Measurements from ENCODE around the gene HGD. TPM values are rescaled to one million over a fixed set of nuclear protein-coding genes. Genes with fewer than 3 reads are reported as not detected.
"Not testable (repeated sequence)": the region's sequence is repeated elsewhere in the genome, so short reads cannot be mapped to it uniquely, and the experiment has no call there.

The HGD gene
- total RNA-seq, 1 experiment from 2014 or later: 0.18 TPM

DNA sequence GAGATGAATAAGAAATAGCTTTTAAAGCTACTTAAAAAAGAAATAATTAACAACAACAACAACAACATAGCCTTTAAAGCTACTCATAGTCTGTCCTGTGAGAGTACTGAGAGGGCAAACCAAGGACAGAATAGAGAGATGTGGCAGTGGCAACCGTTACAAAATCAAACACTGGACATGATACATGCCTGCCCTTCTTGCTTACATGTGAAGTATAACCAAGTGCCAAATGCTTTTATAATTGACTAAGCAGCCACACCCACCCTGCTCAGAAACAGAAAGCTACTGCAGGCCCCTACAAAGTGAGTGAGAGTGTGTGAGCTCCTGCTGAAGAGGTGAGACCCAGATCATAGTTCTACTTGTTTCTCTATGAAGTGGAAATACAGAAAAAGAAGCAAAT, 47.5 kb downstream of the HGD start:
- Histone ChIP-seq H3K4me3 (no peak overlapping the region), H3K9me3 (replicated peaks) (no peaks in the 10 kb centered on the region), H3K4me1 (no peaks in the 10 kb centered on the region), H3K36me3 (no peaks in the 10 kb centered on the region), H3K27ac (no peak overlapping the region), H3K27me3 (no peaks in the 10 kb centered on the region)
- no peak for DNase-seq

DNA sequence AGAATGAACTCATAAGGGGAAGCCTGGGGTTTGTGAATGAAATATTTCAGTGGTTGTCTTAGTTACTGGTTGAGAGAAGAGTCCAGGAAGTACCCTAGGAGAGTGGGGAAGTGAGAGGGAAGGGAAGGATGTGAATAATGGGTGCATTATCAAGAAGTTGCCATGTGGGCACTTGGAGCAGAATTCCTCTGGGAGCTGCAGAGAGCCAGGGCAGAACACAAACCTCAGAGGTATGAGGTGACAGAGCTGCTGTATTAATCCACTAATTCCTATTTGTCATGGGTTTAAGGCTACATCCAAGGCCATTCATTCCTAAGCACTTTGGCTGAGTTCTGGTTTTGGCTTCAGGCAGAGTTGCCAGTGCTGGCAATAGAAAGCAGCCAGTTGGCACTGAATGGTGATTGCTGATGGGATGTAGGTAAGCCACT, 56.9 kb downstream of the HGD start:
- no peak overlapping the region for H3K4me3 ChIP-seq
- no peaks in the 10 kb centered on the region for H3K36me3 ChIP-seq
- H3K4me1 ChIP-seq: no peaks in the 10 kb centered on the region
- no peak overlapping the region for H3K27ac ChIP-seq
- peaks cover 4% of the 10 kb centered on the region; the same call in 1 of the 2 replicates for H3K9me3 ChIP-seq (replicated peaks)
- H3K27me3 ChIP-seq: no peaks in the 10 kb centered on the region
- no peak for DNase-seq

DNA sequence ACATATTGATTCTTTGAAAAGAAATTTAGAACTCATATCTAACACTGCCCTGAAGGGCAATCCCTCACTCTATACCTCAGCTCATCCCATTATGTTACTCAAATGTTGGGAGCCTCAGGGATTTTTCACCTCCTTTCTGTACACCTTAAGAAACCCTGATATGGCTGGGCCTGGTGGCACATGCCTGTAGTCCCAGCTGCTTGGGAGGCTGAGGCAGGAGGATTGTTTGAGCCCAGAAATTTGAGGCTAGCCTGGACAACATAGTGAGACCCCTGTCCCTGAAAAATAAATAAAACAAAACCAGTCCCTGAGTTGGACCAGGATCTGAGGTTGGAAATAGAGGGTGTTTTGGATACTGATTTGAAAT, 58.3 kb downstream of the HGD start:
- Histone ChIP-seq H3K36me3 (no peaks in the 10 kb centered on the region), H3K27me3 (no peaks in the 10 kb centered on the region), H3K27ac (no peak overlapping the region), H3K4me1 (no peaks in the 10 kb centered on the region), H3K4me3 (no peak overlapping the region), H3K9me3 (replicated peaks) (peaks cover 4% of the 10 kb centered on the region; the same call in 1 of the 2 replicates)
- DNase-seq: no peak

DNA sequence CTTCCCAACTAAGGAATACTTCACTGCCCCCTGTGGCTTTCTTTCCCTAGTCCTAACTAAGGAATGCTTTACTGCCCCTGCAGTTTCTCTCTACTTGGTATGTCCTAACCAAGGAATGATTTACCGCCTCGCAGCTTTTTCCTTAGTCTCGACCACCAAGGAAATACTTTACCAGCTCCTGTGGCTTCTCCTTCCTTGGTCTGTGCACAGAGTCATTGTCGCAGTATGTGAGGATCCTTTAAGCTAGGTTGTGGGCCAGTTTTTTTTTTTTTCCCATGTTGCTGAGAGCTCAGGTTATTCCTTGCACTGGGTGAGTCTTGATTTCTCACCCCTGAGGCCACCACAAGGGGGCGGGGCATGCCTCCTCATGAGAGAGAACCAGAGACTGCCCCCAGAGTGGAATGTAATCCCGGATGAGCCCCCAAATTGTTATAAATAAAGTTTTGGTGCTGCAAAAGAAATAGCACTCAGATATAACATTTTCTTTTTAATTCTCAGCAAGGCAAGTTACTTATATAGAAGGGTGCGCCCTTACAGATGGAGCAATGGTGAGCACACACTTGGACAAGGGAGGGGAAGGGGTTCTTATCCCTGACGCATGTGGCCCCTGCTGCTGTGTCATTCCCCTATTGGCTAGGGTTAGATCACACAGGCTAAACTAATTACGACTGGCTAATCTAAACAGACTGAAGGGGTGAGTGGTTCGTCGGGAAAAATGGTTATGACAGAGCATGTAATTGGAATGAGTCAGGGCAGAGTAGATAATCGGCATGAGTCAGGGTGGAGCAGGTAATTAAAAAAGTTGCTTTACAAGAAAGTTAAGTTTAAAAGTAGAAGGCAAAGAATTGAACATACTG, 58.9 kb downstream of the HGD start:
- Histone ChIP-seq H3K4me1 (no peaks in the 10 kb centered on the region), H3K36me3 (no peaks in the 10 kb centered on the region), H3K9me3 (replicated peaks) (peaks cover 4% of the 10 kb centered on the region; the same call in 1 of the 2 replicates), H3K27ac (no peak overlapping the region), H3K4me3 (no peak overlapping the region), H3K27me3 (no peaks in the 10 kb centered on the region)
- DNase-seq: peak; percentile 33 to 35

DNA sequence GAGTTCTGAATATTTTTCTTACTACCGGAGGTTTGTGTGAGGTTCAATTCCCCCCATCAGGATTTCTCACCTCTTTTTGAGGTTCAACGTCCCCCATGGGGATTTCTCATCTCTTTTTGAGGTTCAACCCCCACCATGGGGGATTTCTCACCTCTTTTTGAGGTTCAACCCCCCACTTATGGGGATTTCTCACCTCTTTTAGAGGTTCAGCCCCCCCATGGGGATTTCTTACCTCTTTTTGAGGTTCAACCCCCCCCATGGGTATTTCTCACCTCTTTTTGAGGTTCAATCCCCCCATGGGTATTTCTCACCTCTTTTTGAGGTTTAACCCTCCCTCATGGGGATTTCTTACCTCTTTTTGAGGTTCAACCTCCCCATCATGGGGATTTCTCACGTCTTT, 59.6 kb downstream of the HGD start:
- Histone ChIP-seq H3K36me3 (no peaks in the 10 kb centered on the region), H3K4me3 (no peak overlapping the region), H3K27ac (no peak overlapping the region), H3K27me3 (no peaks in the 10 kb centered on the region), H3K9me3 (replicated peaks) (peaks cover 4% of the 10 kb centered on the region; the same call in 1 of the 2 replicates), H3K4me1 (no peaks in the 10 kb centered on the region)
- DNase-seq: no peak

DNA sequence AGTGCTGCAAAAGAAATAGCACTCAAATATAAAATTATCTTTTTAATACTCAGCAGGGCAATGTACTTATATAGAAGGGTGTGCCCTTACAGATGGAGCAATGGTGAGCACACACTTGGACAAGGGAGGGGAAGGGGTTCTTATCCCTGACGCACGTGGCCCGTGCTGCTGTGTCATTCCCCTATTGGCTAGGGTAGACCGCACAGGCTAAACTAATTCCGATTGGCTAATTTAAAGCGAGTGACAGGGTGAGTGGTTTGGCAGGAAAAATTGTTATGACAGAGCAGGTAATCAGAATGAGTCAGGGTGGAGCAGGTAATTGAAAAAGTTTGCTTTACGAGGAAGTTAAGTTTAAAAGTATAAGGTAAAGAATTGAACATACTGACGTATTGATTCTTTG, 65.3 kb downstream of the HGD start:
- H3K36me3 ChIP-seq; H3K9me3 ChIP-seq (replicated peaks); DNase-seq; H3K27me3 ChIP-seq; H3K4me1 ChIP-seq: not testable (repeated sequence)
- Histone ChIP-seq H3K4me3 (peak overlapping the region; percentile 22; the same call in 1 of the 2 replicates), H3K27ac (peak overlapping the region; percentile 49)

DNA sequence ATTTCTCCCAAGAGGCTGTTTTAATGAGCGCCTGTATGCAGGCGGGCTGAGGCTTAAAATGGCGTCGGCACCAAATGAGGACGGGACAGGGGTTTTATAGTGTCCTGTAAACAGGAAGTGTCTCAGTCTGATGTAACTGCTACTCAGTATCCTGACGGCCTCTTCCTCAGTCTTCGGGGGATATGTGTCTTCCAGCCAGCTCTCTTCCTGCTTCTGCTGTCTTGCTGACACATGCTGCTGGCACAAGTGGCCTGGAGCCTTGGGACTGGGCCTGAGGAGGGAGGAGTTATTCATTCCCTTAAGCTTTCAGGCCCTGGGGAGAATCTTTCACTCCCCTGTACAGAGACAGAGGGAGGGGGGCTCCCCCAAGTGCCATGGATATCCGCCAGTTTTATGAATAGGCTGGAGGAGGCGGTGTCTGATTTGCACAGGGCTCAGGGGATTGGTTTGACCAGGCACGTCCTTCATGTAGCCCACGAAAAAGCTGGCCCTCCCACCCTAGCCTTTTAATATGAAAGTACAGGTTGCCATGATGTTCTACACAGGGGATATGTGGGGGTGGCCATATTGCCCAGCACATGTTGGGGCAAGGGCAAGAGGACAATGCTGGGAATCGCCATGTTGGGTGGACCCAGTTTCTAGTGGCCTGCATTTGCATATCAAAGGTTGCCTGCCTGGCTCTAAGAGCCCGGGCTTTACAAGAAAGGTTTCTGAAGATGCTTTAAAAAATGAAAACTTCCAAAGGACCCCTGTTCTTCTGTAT, 66.0 kb downstream of the HGD start:
- Histone ChIP-seq H3K9me3 (replicated peaks) (no peaks in the 10 kb centered on the region), H3K27ac (peak overlapping the region; percentile 49), H3K4me3 (peak overlapping the region; percentile 29), H3K4me1 (no peaks in the 10 kb centered on the region), H3K27me3 (no peaks in the 10 kb centered on the region), H3K36me3 (no peaks in the 10 kb centered on the region)
- peak; percentile 83 to 87 for DNase-seq

DNA sequence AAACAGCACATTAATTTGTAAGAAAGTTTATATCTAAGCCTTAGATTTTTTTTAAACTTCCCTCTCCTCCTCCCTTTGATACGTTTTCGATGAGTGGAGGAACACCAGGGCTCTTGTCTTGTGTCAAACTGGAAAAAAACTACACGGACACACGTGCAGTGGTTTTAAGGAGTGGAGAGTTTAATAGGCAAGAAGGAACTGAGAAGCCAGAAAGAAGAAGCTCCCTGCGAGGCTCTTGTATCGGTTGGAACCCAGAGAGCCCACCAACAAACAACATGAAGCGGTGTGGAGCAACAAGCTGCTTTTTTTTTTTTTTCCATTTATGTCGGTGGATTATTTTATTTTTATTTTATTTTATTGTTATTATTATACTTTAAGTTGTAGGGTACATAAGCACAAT, 67.3 kb downstream of the HGD start:
- no peak for DNase-seq
- H3K27ac ChIP-seq: no peak overlapping the region

DNA sequence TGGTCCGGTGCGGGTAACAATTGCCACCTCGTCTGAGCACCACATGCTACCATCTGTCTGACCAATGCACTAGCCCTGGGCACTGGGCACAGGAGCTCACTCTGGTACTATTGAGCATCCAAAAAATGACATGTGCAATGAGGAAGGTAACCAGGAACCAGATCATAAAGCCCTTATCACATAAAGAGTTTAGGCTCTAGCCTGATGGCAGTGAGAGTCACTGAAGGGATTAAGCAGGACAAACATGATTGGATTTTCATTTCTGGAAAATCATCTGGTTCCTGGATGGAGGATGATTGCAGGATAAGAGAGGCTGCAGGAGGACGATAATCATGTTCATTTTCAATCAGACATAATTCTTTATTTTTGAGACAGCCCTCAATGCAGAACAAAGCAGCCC, 73.5 kb downstream of the HGD start:
- Histone ChIP-seq H3K4me3 (no peak overlapping the region), H3K9me3 (replicated peaks) (no peaks in the 10 kb centered on the region), H3K36me3 (no peaks in the 10 kb centered on the region), H3K27me3 (no peaks in the 10 kb centered on the region), H3K4me1 (no peaks in the 10 kb centered on the region), H3K27ac (no peak overlapping the region)
- DNase-seq: no peak

More for the DNA sequence above, 67.3 kb downstream of the HGD start:
- H3K36me3 ChIP-seq: no peaks in the 10 kb centered on the region
- no peaks in the 10 kb centered on the region for H3K9me3 ChIP-seq (replicated peaks)
- no peaks in the 10 kb centered on the region for H3K4me1 ChIP-seq
- no peak overlapping the region for H3K4me3 ChIP-seq
- H3K27me3 ChIP-seq: no peaks in the 10 kb centered on the region

DNA sequence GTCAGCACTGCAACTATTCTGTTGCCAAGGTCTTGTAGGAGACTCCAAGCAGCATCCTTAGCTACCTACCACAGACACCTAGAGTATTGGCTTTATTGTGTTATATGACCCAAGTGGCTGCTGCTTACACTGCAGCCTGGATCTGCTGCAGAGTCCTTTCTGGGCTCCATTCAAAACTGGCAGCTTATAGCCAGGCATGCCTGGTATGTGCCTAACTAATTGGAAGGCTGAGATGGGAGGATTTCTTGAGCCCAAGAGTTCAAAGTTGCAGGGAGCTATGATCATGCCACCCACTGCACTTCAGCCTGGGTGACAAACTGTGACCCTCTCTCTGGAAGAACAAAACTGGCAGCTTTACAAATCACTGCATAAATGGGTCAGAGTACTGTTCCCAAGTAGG, 77.3 kb downstream of the HGD start:
- DNase-seq: no peak
- H3K36me3 ChIP-seq: peaks cover 13% of the 10 kb centered on the region
- no peaks in the 10 kb centered on the region for H3K9me3 ChIP-seq (replicated peaks)
- H3K27ac ChIP-seq: no peak overlapping the region
- H3K4me1 ChIP-seq: no peaks in the 10 kb centered on the region
- no peak overlapping the region for H3K4me3 ChIP-seq
- H3K27me3 ChIP-seq: no peaks in the 10 kb centered on the region

DNA sequence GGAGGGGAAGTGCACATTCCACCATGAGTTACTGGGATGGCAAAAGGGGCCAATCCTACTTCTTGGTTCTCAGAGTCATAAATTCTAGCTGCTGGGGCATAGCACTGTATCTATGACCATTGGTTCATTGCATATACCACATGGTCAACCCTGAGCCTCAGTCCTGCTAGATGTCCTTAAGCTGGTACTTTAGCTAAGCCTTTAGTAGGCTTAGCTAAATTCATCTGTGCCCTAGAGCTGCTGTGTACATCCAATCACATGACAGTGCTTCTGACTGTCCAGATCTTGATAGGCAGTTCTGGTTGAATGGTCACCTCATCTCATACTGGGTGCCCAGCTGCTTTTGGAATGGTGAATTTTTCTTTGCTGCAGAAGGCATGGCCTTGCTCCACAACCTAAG, 77.7 kb downstream of the HGD start:
- no peak for DNase-seq
- peaks cover 13% of the 10 kb centered on the region for H3K36me3 ChIP-seq
- no peaks in the 10 kb centered on the region for H3K4me1 ChIP-seq
- no peak overlapping the region for H3K27ac ChIP-seq
- H3K9me3 ChIP-seq (replicated peaks): no peaks in the 10 kb centered on the region
- no peak overlapping the region for H3K4me3 ChIP-seq
- H3K27me3 ChIP-seq: no peaks in the 10 kb centered on the region

DNA sequence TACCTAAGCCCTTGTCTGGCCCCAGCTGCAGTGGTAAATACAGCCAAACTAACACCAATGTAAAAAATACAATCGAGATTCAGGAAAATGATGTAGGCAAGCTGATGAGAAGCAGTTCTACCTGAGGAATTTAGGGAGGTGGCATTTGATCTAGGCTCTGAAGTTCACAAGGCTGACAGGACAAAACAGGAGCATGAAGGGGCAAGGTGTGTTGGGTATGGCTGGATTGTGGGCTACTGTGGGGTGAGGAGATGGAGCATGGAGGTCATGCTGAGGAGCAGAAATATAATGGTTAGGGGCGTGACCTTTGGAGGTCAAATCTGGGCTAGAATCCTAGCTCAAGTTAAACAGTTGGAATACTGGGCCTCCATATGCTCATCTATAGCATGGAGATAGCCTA, 79.4 kb downstream of the HGD start:
- Histone ChIP-seq H3K27ac (no peak overlapping the region), H3K4me1 (no peaks in the 10 kb centered on the region)

DNA sequence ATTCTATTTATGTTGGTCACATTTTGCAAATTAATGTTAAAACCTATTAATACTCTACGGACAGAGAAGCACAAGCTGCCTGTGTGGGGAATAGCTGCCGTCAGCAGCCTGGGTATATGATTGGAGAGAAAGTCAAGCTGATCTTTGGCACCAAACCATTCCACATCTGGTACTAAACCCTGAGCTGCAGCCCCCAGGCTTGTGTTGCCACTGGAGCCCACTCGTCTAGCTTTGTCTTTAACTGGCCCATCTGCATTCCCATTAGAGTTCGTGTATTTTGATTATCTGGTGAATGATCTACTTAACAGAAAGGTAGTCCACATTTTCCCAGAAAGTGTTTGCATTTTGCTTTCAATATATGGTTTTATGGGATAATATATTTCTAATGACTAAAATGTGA, 80.5 kb downstream of the HGD start:
- Histone ChIP-seq H3K4me1 (no peaks in the 10 kb centered on the region), H3K27me3 (no peaks in the 10 kb centered on the region), H3K36me3 (peaks cover 16% of the 10 kb centered on the region), H3K27ac (no peak overlapping the region), H3K4me3 (no peak overlapping the region), H3K9me3 (replicated peaks) (no peaks in the 10 kb centered on the region)
- no peak for DNase-seq

More for the DNA sequence above, 79.4 kb downstream of the HGD start:
- no peak for DNase-seq
- H3K36me3 ChIP-seq: peaks cover 16% of the 10 kb centered on the region
- H3K4me3 ChIP-seq: no peak overlapping the region
- no peaks in the 10 kb centered on the region for H3K9me3 ChIP-seq (replicated peaks)
- no peaks in the 10 kb centered on the region for H3K27me3 ChIP-seq

DNA sequence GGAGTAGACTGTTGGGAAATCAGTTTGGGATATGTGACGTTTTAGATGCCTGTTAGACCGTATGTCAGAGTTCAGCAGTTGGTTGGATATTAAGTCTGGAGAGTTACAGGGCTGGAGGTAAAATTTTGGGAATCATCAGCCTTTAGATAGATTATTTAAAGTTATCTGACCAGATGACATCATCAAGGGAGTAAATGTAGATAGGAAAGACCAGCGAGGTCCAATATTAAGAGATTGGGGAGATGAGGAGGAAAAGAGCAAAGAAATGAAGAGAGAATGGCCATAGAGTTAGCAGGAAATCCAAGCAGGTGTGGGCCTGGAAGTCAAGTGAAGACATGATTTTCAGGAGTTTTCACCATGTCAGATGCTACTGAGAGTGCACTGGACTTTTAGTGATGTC, 82.8 kb downstream of the HGD start:
- no peaks in the 10 kb centered on the region for H3K27me3 ChIP-seq
- no peak overlapping the region for H3K4me3 ChIP-seq
- no peak for DNase-seq
- no peaks in the 10 kb centered on the region for H3K9me3 ChIP-seq (replicated peaks)
- no peaks in the 10 kb centered on the region for H3K4me1 ChIP-seq
- no peak overlapping the region for H3K27ac ChIP-seq
- H3K36me3 ChIP-seq: peaks cover 16% of the 10 kb centered on the region

DNA sequence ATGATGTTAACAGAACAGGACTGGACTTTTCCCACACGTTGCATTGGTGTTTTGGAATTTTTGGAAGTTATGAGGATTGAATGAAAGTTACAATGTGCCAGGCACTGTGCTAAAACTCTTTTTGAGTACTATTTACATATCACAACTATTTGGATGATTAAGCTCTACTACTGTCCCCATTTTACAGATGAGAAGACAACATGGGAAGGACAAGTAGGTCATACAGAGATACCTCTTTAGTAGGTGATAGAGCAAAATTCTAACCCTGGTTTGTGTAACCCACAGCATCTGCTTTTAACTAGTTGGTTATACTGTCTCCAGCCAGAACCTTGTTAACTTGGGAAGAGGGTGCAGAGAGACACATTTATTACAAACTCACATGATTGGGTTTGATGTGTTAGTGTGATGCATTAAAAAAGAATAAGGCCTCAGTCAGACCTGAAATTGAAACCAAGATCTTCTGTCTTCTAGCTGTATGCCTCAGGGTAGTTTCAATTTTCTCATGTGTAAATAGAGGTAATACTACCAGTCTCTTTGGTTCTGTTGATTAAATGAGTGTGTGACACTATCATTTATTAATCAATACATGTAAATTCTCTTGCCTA, 84.5 kb downstream of the HGD start:
- no peak for DNase-seq
- Histone ChIP-seq H3K4me1 (no peaks in the 10 kb centered on the region), H3K36me3 (peaks cover 16% of the 10 kb centered on the region), H3K4me3 (no peak overlapping the region; the same call in 1 of the 2 replicates), H3K27ac (no peak overlapping the region), H3K27me3 (no peaks in the 10 kb centered on the region), H3K9me3 (replicated peaks) (no peaks in the 10 kb centered on the region)
